Transverse colon (tissue), 4 donors: ENCODE results near the gene DIS3L2.

ENCODE experiments used
- CTCF ChIP-seq, 5 experiments: fragments of 200-600 bp in 3 of 5; fragments of 450-650 bp in 2 of 5; sonication (generic) in 3 of 5; IDR thresholded peaks; 1 replicate in 2 of 5; 2 replicates in 3 of 5; pipeline ENCODE4 v1.5.1; 2016 to 2017; ENCODE audit warnings: antibody characterized with exemption in 5 of 5, inconsistent platforms in 3 of 5, mild to moderate bottlenecking in 2 of 5, moderate library complexity in 1 of 5
- POLR2AphosphoS5 ChIP-seq, 3 donors: sonication (generic); formaldehyde crosslinking; IDR thresholded peaks; one replicate each; pipeline ENCODE4 v1.6.1; 2016; ENCODE audit warnings: antibody characterized with exemption in 3 of 3

DNA sequence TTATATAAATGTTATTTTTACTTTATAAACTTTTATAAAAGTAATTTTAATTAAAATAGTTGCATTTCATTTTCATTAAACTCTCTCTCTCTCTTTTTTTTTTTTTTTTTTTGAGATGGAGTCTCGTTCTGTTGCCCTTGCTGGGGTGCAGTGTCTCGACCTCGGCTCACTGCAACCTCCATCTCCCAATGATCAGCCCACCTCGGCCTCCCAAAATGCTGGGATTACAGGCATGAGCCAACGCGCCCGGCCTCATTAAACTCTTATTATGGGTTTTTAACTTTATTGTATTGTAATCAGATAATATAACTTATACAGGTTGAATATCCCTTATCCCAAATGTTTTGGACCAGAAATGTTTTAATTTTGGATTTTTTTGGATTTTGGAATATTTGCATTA lies 24.5 kb upstream of the DIS3L2 start:
- TF ChIP-seq POLR2AphosphoS5 (IDR thresholded peaks at IDR 0.05) = no peak
- no peak for TF ChIP-seq CTCF (IDR thresholded peaks at IDR 0.05)
